Bronchial epithelial cell (primary cell): ENCODE measurements around the gene FEV. TPM values are rescaled to one million over a fixed set of nuclear protein-coding genes. Genes with fewer than 3 reads are reported as not detected.
A peak's percentile ranks its signal among the peaks of the same experiment; 100 is the strongest.

ENCODE experiments used
- DNase-seq: peaks from one replicate; pipeline ENCODE4 v3.0.0-alpha.2; 2010; ENCODE audit warnings: low read depth
- FAIRE-seq: peaks from 2 replicates; lab custom pipeline; 2011; peaks lifted over from hg19 to GRCh38; lab: Jason Lieb, UNC
- H3K27me3 ChIP-seq: 2 replicates; pipeline ENCODE4 v1.5.1; 2011; ENCODE audit warnings: low read length; ENCODE audit not compliant: control insufficient read depth, insufficient read depth
- H3K36me3 ChIP-seq: 2 replicates; pipeline ENCODE4 v1.5.1; 2011; ENCODE audit warnings: low read length; ENCODE audit not compliant: control insufficient read depth, insufficient read depth
- H3K4me3 ChIP-seq: 2 replicates; pipeline ENCODE4 v1.5.1; 2011; ENCODE audit warnings: mild to moderate bottlenecking, low read depth, low read length, control low read depth
- total RNA-seq: library from RNA; depleted of rRNA; stranded (reverse); fragments of >200 nt; gene quantifications from 2 replicates; pipeline ENCODE4 v1.2.1, GENCODE V29; 2014
- TF ChIP-seq, protein P1 (sequence below): IDR thresholded peaks from 2 replicates; pipeline ENCODE4 v1.5.1; 2011; ENCODE audit warnings: mild to moderate bottlenecking, moderate library complexity, low read length, control low read depth, inconsistent platforms; ENCODE audit not compliant: insufficient read depth, severe bottlenecking

Gene FEV
- total RNA-seq, 1 donor from 2014 or later = not detected

DNA sequence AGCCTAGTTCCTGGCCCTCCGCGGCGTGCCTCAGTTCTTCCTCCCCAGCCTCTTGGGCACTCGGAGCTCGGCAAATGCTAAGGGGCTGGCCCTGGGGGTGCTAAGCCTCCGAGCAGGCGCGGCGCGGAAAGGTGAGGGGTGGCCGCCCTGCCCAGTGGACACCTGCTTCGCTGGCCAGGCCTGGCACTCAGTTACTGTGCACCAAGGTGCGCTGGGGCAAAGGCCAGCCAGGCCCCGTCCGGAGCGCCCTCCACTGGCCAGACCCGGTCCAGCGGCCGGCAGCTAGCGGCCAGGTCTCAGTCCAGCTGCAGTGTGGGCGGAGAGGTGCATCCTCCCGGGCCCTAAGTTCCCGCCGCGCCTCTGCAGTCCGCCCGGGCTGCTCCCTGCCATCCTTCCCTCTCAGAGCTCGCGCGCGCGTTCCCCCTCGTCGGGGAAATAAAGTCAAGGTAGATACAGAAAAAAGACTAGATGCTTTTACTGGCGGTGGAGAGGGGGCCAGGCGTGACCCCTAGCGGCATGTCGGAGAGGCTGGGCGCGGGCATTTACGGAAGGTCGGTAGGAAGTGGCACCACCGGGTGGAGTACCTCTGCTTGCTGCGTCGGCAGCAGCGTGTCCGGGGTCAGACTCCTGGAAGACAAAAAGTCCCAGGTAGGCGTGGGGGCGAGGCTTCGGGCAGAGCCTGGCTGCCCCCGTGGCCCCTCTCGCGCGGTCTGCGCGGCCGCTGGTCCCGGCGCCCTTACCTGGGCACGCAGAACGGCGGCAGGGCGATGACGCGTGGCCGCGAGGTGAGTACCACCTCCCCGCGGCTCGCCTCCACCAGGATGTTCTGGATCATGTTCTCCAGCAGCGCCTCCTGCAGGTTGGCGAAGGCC, 17.6 kb upstream of the FEV start:
- Histone ChIP-seq H3K4me3 (peak overlapping the region; percentile 25), H3K36me3 (no peaks in the 10 kb centered on the region), H3K27me3 (peaks cover 9% of the 10 kb centered on the region)
- TF ChIP-seq, protein P1, sequence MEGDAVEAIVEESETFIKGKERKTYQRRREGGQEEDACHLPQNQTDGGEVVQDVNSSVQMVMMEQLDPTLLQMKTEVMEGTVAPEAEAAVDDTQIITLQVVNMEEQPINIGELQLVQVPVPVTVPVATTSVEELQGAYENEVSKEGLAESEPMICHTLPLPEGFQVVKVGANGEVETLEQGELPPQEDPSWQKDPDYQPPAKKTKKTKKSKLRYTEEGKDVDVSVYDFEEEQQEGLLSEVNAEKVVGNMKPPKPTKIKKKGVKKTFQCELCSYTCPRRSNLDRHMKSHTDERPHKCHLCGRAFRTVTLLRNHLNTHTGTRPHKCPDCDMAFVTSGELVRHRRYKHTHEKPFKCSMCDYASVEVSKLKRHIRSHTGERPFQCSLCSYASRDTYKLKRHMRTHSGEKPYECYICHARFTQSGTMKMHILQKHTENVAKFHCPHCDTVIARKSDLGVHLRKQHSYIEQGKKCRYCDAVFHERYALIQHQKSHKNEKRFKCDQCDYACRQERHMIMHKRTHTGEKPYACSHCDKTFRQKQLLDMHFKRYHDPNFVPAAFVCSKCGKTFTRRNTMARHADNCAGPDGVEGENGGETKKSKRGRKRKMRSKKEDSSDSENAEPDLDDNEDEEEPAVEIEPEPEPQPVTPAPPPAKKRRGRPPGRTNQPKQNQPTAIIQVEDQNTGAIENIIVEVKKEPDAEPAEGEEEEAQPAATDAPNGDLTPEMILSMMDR = peak; percentile 75
- peak; percentile 48 for DNase-seq
- FAIRE-seq = no peak

DNA sequence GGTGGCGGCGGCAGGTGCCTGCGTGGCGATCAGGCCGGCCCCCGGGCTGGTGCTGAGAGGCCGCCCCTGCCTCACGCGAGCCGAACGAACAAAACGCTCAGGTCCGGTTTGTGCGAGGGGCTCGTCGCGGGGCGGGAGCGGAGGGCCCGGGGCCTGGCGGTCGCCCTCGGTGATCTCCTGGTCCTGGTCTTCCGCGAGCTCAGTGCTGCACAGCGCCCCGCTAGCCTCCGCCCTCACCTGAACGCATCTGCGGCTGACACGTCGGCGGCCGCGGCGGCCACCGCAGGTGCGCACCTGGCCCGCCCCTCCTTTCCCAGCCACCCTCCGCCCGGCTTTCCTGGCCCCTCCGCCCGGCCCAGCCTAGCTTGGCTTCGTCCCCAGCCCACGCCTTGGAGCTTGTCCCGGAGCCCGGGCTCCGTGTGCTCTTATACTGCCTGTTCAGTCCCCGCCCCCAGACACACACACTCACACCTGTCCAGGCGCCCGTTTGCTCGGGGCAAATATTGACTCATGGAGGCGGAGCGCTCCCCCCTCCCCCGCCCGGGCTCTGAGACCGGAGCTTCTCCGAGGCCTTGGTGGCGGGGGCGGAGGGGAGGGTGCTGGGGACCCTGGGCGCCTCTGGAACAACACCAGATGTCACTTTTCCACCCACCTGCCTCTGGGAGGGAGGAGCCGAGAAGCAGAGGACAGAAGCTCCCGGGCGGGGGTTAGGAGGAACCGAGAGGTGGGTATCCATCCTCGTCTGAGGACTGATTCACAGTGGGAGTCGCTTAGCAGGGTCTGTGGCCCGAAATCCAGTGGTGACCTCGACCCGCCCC, 16.8 kb upstream of the FEV start:
- peaks cover 9% of the 10 kb centered on the region for H3K27me3 ChIP-seq
- H3K36me3 ChIP-seq = no peaks in the 10 kb centered on the region
- peak overlapping the region; percentile 25 for H3K4me3 ChIP-seq
- DNase-seq = peak; percentile 76
- TF ChIP-seq, protein P1 = no peak
- FAIRE-seq = no peak

DNA sequence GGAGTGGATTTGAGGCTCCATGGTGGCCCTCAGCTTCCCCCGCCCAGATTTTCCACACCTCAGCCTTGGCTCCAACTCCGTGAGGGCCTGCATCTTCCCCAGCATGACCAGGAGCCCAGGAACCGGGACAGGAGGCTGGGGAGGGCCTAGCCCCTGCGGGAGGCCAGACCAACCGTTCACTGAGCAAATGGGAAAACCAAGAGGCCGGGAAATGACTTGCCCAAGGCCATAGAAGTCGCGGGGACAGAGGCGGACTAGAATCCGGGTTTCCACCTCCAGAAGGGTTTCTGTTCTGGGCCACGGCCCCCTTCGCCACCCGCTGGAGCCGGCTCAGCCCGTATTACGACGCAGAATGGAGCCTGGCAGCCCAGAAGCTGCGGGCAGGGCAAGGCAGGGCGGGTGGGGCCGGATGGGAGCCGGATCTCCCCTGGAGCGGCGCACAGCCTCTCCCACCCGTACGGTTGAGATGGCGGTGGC, 16.2 kb upstream of the FEV start:
- peak overlapping the region; percentile 25 for H3K4me3 ChIP-seq
- DNase-seq (no peak), FAIRE-seq (no peak)
- no peaks in the 10 kb centered on the region for H3K36me3 ChIP-seq
- TF ChIP-seq, protein P1 = no peak
- peaks cover 11% of the 10 kb centered on the region for H3K27me3 ChIP-seq

DNA sequence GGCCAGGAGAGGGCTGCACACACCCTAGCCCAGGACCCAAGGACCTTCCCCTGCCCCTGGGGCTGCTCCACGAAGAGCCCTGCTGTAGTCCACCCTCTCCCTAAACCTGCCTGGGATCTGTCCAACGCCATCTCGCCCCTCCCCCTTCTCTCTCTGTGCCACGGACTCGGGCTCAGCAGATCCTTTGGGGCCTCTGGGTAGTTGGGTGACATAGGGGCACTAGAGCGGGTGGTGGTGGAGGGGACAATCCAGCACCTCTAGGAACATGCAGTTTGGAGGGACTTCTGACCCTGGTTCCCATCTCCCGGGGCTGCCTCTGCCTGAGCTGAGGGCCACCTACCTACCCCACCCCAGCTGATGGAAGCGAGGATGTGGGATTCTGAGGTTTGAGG, 15.6 kb upstream of the FEV start:
- Histone ChIP-seq H3K4me3 (no peak overlapping the region), H3K36me3 (no peaks in the 10 kb centered on the region), H3K27me3 (peaks cover 15% of the 10 kb centered on the region)
- TF ChIP-seq, protein P1 = no peak
- no peak for DNase-seq
- FAIRE-seq = no peak

DNA sequence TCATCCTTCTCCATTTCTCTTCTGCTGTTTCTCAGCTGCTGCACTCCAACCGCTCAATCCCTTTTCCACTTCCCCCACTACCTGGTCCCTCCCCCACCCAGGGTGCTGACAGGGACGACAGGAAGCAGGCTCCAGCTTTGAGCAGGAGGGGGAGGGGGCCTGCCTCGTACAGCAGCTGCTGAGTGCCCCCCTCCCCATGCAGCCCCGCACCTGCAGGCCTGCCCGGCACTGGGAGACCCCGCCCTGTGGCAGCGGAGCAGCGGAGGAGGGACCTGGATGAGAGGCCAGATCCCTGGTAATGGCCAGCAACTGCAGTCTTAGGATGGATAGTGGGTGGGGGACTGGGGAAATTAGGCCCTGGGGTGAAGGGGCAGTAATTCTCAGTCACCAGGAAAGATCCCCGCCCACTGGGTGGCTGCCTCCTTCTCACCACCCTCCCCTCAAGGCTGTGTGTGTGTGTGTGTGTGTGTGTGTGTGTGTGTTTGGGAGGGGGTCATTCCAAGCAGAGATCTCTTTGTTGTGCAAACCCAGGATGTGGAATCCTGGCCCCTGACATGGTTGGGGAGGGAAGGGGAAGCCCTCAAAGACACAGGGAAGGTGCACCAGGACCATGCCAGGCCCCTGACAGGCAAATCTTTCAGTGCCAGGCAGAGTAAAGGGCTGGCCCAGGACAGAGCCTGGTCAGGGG, 15.0 kb upstream of the FEV start:
- no peaks in the 10 kb centered on the region for H3K36me3 ChIP-seq
- H3K4me3 ChIP-seq = no peak overlapping the region
- FAIRE-seq (no peak), DNase-seq (no peak)
- TF ChIP-seq, protein P1 = no peak
- H3K27me3 ChIP-seq = peaks cover 20% of the 10 kb centered on the region
